ENCODE measurements around the gene EPHB2.
A peak's percentile ranks its signal among the peaks of the same experiment; 100 is the strongest.
"Not testable (repeated sequence)": the region's sequence is repeated elsewhere in the genome, so short reads cannot be mapped to it uniquely, and the experiment has no call there.

Gene EPHB2

GRCh38 chr1:22919341-22920025 is 208.8 kb downstream of the EPHB2 start:
- DNase-seq, result no peak

- no peak for DNase-seq
These were observed 209.5 kb downstream of the EPHB2 start for GRCh38 chr1:22920026-22920733.

GRCh38 chr1:22920734-22921451 is 210.3 kb downstream of the EPHB2 start:
- DNase-seq, result no peak

GRCh38 chr1:22921452-22922126 is 210.9 kb downstream of the EPHB2 start:
- DNase-seq, result no peak

GRCh38 chr1:22922640-22923039 is 212.0 kb downstream of the EPHB2 start:
- no peak for DNase-seq

- no peak for DNase-seq
These were observed 214.5 kb downstream of the EPHB2 start for GRCh38 chr1:22925111-22925510.

- peak; percentile 50 to 72 (median 66) for DNase-seq
These were observed 219.7 kb downstream of the EPHB2 start for GRCh38 chr1:22930240-22930912.

GRCh38 chr1:22932803-22933470 is 222.3 kb downstream of the EPHB2 start:
- DNase-seq, result no peak

DNA sequence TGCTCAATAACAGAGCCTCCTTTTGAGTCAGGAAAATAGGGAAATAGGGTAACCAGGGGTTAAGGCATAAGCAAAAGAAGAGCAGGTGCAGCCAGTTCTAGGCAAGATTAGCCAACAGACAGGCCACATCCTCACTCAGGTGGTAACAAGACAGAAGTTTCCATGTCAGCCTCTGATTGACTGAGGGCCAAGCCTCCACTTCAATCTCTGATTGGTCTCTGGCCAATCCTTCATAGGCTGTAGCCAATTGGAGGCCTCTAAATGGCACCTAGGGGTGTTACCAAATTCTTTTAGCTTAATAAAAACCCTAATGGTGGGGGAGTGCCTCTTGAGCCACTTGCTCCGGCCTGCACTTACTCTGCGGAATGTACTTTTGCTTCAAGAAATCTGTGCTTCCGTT is 224.8 kb downstream of the EPHB2 start:
- DNase-seq, result peak in 1 of 4 experiments; percentile 6

GRCh38 chr1:22936681-22937080 is 226.0 kb downstream of the EPHB2 start:
- DNase-seq, result no peak

- DNase-seq, result no peak
These were observed 230.6 kb downstream of the EPHB2 start for GRCh38 chr1:22941257-22941656.

DNA sequence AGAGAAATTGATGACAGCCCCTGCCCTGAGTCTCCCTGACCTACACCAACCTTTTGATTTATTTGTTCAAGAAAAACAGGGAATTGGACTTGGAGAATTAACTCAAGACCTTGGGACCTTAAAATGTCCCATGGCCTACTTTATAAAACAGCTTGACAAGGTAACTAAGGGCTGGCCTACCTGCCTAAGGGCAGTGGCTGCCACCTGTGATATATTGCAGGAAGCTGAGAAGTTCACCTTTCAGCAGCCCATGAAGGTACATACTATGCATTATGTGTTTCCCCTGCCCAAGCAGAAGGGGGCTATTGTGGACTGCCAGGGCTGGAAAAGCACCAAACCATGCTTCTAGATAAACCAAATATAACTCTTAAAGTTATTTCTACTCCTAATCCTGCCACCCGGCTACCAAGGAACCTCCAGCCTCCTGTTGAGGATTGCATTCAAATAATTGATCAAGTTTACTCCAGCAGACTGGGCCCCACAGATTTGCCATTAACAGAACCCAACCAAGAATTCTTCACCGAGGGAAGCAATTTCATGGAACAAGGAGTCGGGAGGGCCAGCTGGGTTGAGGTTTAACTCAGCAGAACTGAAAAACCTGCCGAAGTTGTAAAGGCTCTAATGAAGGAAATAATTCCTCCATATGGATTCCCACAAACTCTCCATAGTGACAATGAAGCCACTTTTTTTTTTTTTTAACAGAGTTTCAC is 233.9 kb downstream of the EPHB2 start:
- no peak for DNase-seq

DNA sequence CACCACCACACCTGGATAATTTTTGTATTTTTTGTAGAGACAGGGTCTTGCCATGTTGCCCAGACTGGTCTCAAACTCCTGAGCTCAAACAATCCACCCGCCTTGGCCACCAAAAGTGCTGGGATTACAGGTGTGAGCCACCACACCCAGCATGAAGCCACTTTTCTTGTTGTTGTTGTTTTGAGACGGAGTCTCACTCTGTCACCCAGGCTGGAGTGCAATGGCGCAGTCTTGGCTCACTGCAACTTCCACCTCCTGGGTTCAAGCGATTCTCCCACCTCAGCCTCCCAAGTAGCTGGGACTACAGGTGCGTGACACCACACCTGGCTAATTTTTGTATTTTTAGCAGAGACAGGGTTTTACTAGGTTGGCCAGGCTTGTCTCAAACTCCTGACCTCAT is 234.5 kb downstream of the EPHB2 start:
- DNase-seq, result not testable (repeated sequence)

DNA sequence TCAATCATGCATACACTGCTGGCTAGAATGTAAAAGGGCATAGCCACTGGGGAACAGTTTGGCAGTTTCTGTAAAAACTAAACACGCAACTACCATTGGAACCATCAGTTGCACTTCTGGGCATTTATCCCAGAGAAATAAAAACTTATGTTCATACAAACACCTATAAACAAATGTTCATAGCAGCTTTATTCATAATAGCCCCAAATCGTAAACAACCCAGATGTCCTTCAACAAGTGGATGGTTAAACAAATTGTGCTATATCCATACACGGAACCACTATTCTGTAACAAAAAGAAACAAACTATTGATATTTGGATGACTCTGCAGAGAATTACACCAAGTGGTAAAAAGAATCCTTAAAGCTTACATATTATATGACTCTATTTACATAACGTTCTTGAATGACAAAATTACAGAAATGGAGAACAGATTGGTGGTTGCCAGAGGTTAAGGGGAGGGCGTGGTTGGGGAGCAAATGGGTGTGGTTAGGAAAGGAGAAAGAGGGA is 239.2 kb downstream of the EPHB2 start:
- no peak for DNase-seq

- no peak for DNase-seq
These were observed 241.2 kb downstream of the EPHB2 start for GRCh38 chr1:22951796-22952195.

- DNase-seq, result no peak
These were observed 242.0 kb downstream of the EPHB2 start for GRCh38 chr1:22952694-22953056.

GRCh38 chr1:22953057-22953739 is 242.6 kb downstream of the EPHB2 start:
- DNase-seq, result no peak

DNA sequence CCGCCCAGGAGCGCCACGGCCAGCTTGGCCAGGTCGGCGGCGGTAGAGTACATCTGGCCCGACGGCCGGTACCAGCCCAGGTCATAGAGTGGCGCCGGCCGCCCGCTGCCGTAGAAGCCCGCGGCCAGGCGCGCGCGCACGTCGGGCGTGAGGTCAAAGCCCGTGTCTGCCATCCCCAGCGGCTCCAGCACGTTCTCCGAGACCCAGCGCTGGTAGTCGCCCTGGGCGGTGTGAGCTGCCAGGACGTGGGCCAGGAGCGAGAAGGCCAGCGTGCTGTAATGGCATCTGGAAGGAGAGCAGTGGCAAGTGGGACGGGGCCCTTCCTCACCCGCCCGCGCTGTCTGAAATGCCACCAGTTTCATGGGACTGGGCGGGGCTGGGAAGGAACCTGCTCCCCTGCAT is 243.1 kb downstream of the EPHB2 start:
- DNase-seq, result no peak

DNA sequence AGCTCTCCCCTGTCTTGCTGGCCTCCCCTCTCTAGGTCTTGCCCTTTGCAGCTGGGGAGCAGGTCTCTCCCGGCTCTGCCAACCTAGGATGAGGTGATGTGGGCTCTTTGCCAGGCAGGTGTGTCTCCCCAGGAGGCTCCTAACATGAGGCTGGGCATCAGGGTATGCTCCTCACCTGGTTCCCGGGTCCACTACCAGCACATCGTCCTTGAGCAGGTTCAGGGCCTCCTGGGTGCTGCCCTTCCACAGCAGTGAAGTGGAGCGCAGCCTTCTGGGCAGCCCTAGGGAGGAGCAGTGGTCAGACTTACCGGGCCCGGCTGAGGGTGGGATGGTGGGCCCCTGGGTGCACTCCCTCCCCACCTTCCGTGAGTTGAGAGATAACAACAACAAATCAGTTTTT is 244.5 kb downstream of the EPHB2 start:
- no peak for DNase-seq

GRCh38 chr1:22957066-22957465 is 246.4 kb downstream of the EPHB2 start:
- DNase-seq, result no peak

DNA sequence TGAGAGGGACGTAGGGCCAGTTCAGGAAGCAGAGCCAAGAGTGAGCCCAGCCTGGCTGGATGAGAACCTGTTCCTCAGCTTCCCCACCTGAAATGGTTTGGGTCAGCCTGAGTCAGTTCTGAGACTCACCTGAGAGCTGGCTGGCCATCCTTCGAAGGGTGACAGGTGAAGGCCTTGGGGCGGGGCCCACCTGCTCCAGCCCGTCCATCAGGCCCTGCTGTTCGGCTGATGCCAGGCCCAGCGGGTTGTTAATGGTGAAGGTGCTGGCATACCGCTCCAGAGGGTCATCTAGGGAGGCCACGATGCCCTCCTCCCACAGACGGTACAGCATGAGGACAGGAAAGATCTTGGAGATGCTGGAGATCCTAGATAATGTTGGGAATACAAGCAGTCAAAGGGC is 247.9 kb downstream of the EPHB2 start:
- no peak for DNase-seq
